Prostate gland (tissue), 2 donors: ENCODE results near the gene ZNF710.

Experiments
- CTCF ChIP-seq, 4 experiments: fragments of 200-600 bp in 2 of 4; fragments of 450-650 bp in 2 of 4; sonication (generic) in 2 of 4; IDR thresholded peaks; 1 replicate in 3 of 4; 2 replicates in 1 of 4; pipeline ENCODE4 v1.5.1; 2016 to 2019; ENCODE audit warnings: antibody characterized with exemption in 4 of 4, mild to moderate bottlenecking in 2 of 4, moderate library complexity in 2 of 4
- POLR2A ChIP-seq: fragments of 450-650 bp; IDR thresholded peaks from one replicate; pipeline ENCODE4 v1.6.1; 2016; ENCODE audit warnings: antibody characterized with exemption, mild to moderate bottlenecking

- TF ChIP-seq CTCF (IDR thresholded peaks at IDR 0.05) (no peak), POLR2A (no peak)
Measured at GRCh38 chr15:89964232-89964954, 36.7 kb upstream of the ZNF710 start.
